Ascending aorta (tissue), 2 donors: ENCODE results near the gene TPP1. TPM values are rescaled to one million over a fixed set of nuclear protein-coding genes. Genes with fewer than 3 reads are reported as not detected.

ENCODE experiments used
- DNase-seq, 2 donors: peaks; one replicate each; pipeline ENCODE4 v3.0.0-alpha.2; 2019; ENCODE audit warnings: low spot score in 2 of 2
- H3K27ac ChIP-seq, 2 donors: fragments of 200-600 bp; sonication (generic); one replicate each; pipeline ENCODE4 v1.5.1; 2016 to 2017; ENCODE audit warnings: mild to moderate bottlenecking in 1 of 2
- H3K27me3 ChIP-seq: fragments of 200-600 bp; sonication (generic); one replicate; pipeline ENCODE4 v1.5.1; 2017
- H3K36me3 ChIP-seq, 2 donors: fragments of 200-600 bp; sonication (generic); one replicate each; pipeline ENCODE4 v1.5.1; 2016
- H3K4me1 ChIP-seq, 2 donors: fragments of 200-600 bp; sonication (generic); one replicate each; pipeline ENCODE4 v1.5.1; 2016 to 2017; ENCODE audit warnings: mild to moderate bottlenecking in 1 of 2
- H3K4me3 ChIP-seq, 2 donors: fragments of 200-600 bp; sonication (generic); one replicate each; pipeline ENCODE4 v1.5.1; 2016 to 2017; ENCODE audit warnings: mild to moderate bottlenecking in 1 of 2
- H3K9me3 ChIP-seq, 2 donors: fragments of 200-600 bp; sonication (generic); one replicate each; pipeline ENCODE4 v1.5.1; 2016
- intact Hi-C: fragments of 100-400 bp; cut with DNase I; formaldehyde crosslinking; loops from one replicate; pipeline ENCODE4 v1.15.1; 2023
- total RNA-seq: library from RNA; depleted of rRNA; stranded (reverse); fragments of >200 nt; gene quantifications from one replicate; pipeline ENCODE4 v1.1.0, GENCODE V29; 2016
- TF ChIP-seq, protein P1 (sequence below), 3 experiments: fragments of 200-600 bp in 2 of 3; fragments of 450-650 bp in 1 of 3; sonication (generic) in 2 of 3; IDR thresholded peaks; one replicate each; pipeline ENCODE4 v1.5.1; 2016 to 2019; ENCODE audit warnings: antibody characterized with exemption in 3 of 3, mild to moderate bottlenecking in 1 of 3, moderate library complexity in 1 of 3

TPP1 gene
- total RNA-seq, 1 donor from 2014 or later: 96.7 TPM

- peak in 1 of 2 donors; percentile 58 for DNase-seq
- Histone ChIP-seq H3K27me3 (no peaks in the 10 kb centered on the region), H3K9me3 (no peaks in the 10 kb centered on the region), H3K4me3 (no peak overlapping the region), H3K36me3 (peaks cover 24 to 31% of the 10 kb centered on the region in 2 donors), H3K27ac (peak overlapping the region; percentile 23 to 97), H3K4me1 (peaks cover 6 to 30% of the 10 kb centered on the region in 2 donors)
- TF ChIP-seq, protein P1, sequence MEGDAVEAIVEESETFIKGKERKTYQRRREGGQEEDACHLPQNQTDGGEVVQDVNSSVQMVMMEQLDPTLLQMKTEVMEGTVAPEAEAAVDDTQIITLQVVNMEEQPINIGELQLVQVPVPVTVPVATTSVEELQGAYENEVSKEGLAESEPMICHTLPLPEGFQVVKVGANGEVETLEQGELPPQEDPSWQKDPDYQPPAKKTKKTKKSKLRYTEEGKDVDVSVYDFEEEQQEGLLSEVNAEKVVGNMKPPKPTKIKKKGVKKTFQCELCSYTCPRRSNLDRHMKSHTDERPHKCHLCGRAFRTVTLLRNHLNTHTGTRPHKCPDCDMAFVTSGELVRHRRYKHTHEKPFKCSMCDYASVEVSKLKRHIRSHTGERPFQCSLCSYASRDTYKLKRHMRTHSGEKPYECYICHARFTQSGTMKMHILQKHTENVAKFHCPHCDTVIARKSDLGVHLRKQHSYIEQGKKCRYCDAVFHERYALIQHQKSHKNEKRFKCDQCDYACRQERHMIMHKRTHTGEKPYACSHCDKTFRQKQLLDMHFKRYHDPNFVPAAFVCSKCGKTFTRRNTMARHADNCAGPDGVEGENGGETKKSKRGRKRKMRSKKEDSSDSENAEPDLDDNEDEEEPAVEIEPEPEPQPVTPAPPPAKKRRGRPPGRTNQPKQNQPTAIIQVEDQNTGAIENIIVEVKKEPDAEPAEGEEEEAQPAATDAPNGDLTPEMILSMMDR (IDR thresholded peaks at IDR 0.05): no peak
- intact Hi-C loops: no loop called here
These were observed 4.2 kb downstream of the TPP1 start for GRCh38 chr11:6615046-6615445.

- peaks cover 30 to 37% of the 10 kb centered on the region in 2 donors for H3K36me3 ChIP-seq
- H3K27me3 ChIP-seq: no peaks in the 10 kb centered on the region
- no peaks in the 10 kb centered on the region for H3K9me3 ChIP-seq
- H3K4me1 ChIP-seq: peaks cover 6 to 29% of the 10 kb centered on the region in 2 donors
- H3K27ac ChIP-seq: peak overlapping the region; percentile 23 to 97
- TF ChIP-seq, protein P1 (IDR thresholded peaks at IDR 0.05): no peak
- DNase-seq: peak in 1 of 2 donors; percentile 52
- no peak overlapping the region for H3K4me3 ChIP-seq
- intact Hi-C loops: loop anchor here (5.0 kb wide), 2 partner anchors 297 to 377 kb away; partner anchors contain the start of gene CNGA4
These were observed 4.8 kb downstream of the TPP1 start for GRCh38 chr11:6614446-6614845.

GRCh38 chr11:6613496-6613895 lies 5.7 kb downstream of the TPP1 start:
- intact Hi-C loops: loop anchor here (2.0 to 5.0 kb wide), 3 partner anchors 41 to 376 kb away; partner anchors contain the start of genes CNGA4 and DCHS1
- Histone ChIP-seq H3K4me1 (peaks cover 11 to 38% of the 10 kb centered on the region in 2 donors), H3K36me3 (peaks cover 39 to 46% of the 10 kb centered on the region in 2 donors), H3K27ac (peak overlapping the region; percentile 95 to 97), H3K9me3 (no peaks in the 10 kb centered on the region), H3K4me3 (no peak overlapping the region), H3K27me3 (no peaks in the 10 kb centered on the region)
- no peak for DNase-seq
- TF ChIP-seq, protein P1 (IDR thresholded peaks at IDR 0.05): no peak

DNA sequence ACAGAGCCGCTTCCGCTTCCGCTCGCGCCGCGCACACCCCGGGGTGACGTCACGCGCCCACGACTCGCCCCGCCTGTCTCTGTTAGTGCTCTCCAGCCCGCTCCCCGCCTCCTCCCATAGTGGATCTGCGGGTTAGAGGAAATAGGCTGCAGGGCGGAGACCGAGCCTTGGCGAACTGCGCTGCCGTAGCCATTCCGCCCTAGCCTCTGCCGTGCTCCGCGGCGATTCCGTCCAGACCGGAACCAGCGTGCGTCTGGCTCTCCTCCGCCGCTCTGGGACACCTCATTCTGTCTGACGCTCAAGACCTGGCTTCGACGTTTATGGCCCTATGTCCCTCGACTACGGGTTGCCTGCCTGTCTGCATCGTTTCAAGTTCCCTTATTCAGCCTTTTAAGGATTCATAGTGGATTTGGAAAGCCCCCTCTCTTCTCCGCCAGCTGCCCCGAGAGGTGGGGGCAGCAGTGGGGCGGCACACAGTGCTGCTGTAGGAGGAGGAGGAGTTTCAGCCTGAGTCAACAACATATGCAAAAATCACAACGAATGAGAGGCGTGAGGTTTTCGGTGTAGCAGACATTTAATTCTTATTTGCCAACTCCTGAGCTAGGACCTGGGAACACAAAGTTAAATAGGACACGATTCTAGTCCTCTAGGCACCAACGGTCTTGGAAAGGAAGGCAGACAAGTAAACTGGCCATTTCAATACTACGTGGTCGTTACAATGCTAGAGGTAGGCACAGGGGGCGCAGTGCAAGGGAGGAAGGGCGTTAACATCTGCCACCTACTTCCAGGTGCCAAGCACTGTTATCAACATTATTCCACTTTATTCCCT lies 6.8 kb downstream of the TPP1 start, which contains the start of gene TAF10:
Gene TAF10, minus strand, starts transcription at position 4 of the 829 bp plus-strand sequence. CDS start 27 bp downstream, outside the sequence.
- Histone ChIP-seq H3K36me3 (peaks cover 45 to 56% of the 10 kb centered on the region in 2 donors), H3K9me3 (no peaks in the 10 kb centered on the region), H3K4me1 (peaks cover 18 to 37% of the 10 kb centered on the region in 2 donors), H3K27me3 (no peaks in the 10 kb centered on the region), H3K27ac (peak within 1 kb of the TSS; percentile 95 to 97), H3K4me3 (peak within 1 kb of the TSS; percentile 76 to 95)
- intact Hi-C loops: loop anchor here (2.0 to 5.0 kb wide), 3 partner anchors 42 to 375 kb away; partner anchors contain the start of genes CNGA4 and DCHS1
- TF ChIP-seq, protein P1 (IDR thresholded peaks at IDR 0.05): peak in 2 of 3 experiments; percentile 43 to 47
- DNase-seq: peak; percentile 95 to 99

GRCh38 chr11:6611963-6612212 lies 7.3 kb downstream of the TPP1 start:
- DNase-seq: no peak
- TF ChIP-seq, protein P1 (IDR thresholded peaks at IDR 0.05): no peak
- H3K4me1 ChIP-seq: peaks cover 19 to 38% of the 10 kb centered on the region in 2 donors

More at GRCh38 chr11:6611963-6612212, 7.3 kb downstream of the TPP1 start:
- Histone ChIP-seq H3K36me3 (peaks cover 45 to 56% of the 10 kb centered on the region in 2 donors), H3K27ac (peak overlapping the region; percentile 95 to 97), H3K27me3 (no peaks in the 10 kb centered on the region), H3K9me3 (no peaks in the 10 kb centered on the region), H3K4me3 (peak overlapping the region; percentile 76 to 95)
- intact Hi-C loops: loop anchor here (2.0 to 5.0 kb wide), 3 partner anchors 43 to 375 kb away; partner anchors contain the start of genes CNGA4 and DCHS1
